Thyroid gland (tissue), 4 donors: ENCODE measurements around the gene PRICKLE4.

Source experiments
- POLR2A ChIP-seq, 2 donors: fragments of 450-650 bp; IDR thresholded peaks; one replicate each; pipeline ENCODE4 v1.6.1; 2017; ENCODE audit warnings: antibody characterized with exemption in 2 of 2, mild to moderate bottlenecking in 2 of 2, moderate library complexity in 1 of 2
- TF ChIP-seq, protein P1 (sequence below), 6 experiments: fragments of 200-600 bp in 3 of 6; fragments of 450-650 bp in 3 of 6; sonication (generic) in 3 of 6; IDR thresholded peaks; one replicate each; pipeline ENCODE4 v1.5.1; 2016 to 2019; ENCODE audit warnings: antibody characterized with exemption in 6 of 6, mild to moderate bottlenecking in 2 of 6, inconsistent platforms in 1 of 6, moderate library complexity in 1 of 6

DNA sequence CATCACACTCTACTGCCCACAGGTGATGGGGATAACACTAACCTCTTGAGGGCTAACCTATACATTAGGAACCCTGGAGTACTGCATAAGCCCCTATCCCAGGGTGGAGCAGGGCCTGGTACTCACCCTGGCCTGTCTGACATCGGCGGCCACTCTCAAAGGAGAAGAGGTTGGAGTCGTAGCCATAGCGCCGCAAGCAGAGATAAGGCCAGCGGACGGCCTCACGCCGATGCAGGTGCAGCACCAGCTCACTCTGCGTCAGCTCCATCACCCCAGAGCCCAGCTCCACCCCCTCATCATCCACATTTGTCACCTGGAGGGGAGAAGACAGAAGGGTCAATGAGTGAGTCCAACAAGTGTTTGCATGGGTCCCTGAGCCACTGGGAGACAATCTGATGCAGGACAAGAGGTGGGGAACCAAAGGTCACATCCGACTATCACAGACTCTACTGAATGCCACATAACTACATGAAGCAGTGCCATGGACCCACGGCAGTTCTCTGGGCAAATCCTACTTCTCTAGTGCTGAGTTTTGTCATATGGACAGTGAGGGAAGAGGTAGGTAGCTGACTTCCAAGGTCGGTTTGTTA lies 5.2 kb upstream of the PRICKLE4 start:
- TF ChIP-seq, protein P1, sequence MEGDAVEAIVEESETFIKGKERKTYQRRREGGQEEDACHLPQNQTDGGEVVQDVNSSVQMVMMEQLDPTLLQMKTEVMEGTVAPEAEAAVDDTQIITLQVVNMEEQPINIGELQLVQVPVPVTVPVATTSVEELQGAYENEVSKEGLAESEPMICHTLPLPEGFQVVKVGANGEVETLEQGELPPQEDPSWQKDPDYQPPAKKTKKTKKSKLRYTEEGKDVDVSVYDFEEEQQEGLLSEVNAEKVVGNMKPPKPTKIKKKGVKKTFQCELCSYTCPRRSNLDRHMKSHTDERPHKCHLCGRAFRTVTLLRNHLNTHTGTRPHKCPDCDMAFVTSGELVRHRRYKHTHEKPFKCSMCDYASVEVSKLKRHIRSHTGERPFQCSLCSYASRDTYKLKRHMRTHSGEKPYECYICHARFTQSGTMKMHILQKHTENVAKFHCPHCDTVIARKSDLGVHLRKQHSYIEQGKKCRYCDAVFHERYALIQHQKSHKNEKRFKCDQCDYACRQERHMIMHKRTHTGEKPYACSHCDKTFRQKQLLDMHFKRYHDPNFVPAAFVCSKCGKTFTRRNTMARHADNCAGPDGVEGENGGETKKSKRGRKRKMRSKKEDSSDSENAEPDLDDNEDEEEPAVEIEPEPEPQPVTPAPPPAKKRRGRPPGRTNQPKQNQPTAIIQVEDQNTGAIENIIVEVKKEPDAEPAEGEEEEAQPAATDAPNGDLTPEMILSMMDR (IDR thresholded peaks at IDR 0.05), result no peak
- no peak for TF ChIP-seq POLR2A (IDR thresholded peaks at IDR 0.05)
